GM12878 (cell line): ENCODE results near the gene ZPBP2.

Experiments used
- CREB1 ChIP-seq: IDR thresholded peaks from 2 replicates; pipeline ENCODE4 v1.6.1; 2012; ENCODE audit warnings: low read depth, mild to moderate bottlenecking, inconsistent platforms
- CTCF ChIP-seq, 3 experiments: IDR thresholded peaks in 2 of 3; conservative IDR thresholded peaks in 1 of 3; 2 replicates each; pipeline ENCODE4 v1.5.1; 2011; ENCODE audit warnings: low read depth in 3 of 3, low read length in 3 of 3, mild to moderate bottlenecking in 3 of 3, control low read depth in 2 of 3, moderate library complexity in 2 of 3, inconsistent platforms in 1 of 3, mixed read lengths in 1 of 3; ENCODE audit not compliant: control insufficient read depth in 2 of 3, insufficient read depth in 1 of 3; ENCODE audit errors: extremely low read depth in 1 of 3
- EZH2 ChIP-seq: IDR thresholded peaks from 2 replicates; pipeline ENCODE4 v1.6.1; 2012; ENCODE audit warnings: low read depth, mild to moderate bottlenecking, control low read depth, inconsistent platforms, low read length, borderline replicate concordance; ENCODE audit not compliant: control insufficient read depth
- FOS ChIP-seq: IDR thresholded peaks from 3 replicates; pipeline ENCODE4 v1.6.1; 2011; ENCODE audit warnings: borderline replicate concordance; ENCODE audit not compliant: insufficient read length; ENCODE audit errors: extremely low read depth
- NBN ChIP-seq: fragments of 450-650 bp; IDR thresholded peaks from 2 replicates; pipeline ENCODE4 v1.6.1; 2016
- NFYB ChIP-seq: IDR thresholded peaks from 2 replicates; pipeline ENCODE4 v1.6.1; 2011; ENCODE audit warnings: low read depth, mild to moderate bottlenecking, low read length, improper control_type of control experiment, moderate library complexity; ENCODE audit not compliant: insufficient read depth
- POLR2A ChIP-seq: IDR thresholded peaks from 2 replicates; pipeline ENCODE4 v1.6.1; 2011; ENCODE audit warnings: low read depth, mild to moderate bottlenecking, low read length
- SIN3A ChIP-seq: IDR thresholded peaks from 2 replicates; pipeline ENCODE4 v1.6.1; 2012; ENCODE audit warnings: low read depth, low read length, improper control_type of control experiment

GRCh38 chr17:39861235-39861634, 6.8 kb upstream of the ZPBP2 start:
- TF ChIP-seq EZH2 = no peak
- TF ChIP-seq NBN = no peak
- TF ChIP-seq CREB1 = no peak
- TF ChIP-seq SIN3A = no peak; the same call in 1 of the 2 replicates
- no peak for TF ChIP-seq POLR2A
- no peak for TF ChIP-seq NFYB
- no peak for TF ChIP-seq CTCF (IDR thresholded peaks at IDR 0.05 in 2 of 3, conservative IDR thresholded peaks at IDR 0.05 in 1 of 3; ENCODE audit: control insufficient read depth in 2 of 3, extremely low read depth in 1 of 3, insufficient read depth in 1 of 3, low read depth in 3 of 3, low read length in 3 of 3)
- no peak for TF ChIP-seq FOS
